PC-3 (cell line): ENCODE results near the gene ARF1. TPM values are rescaled to one million over a fixed set of nuclear protein-coding genes. Genes with fewer than 3 reads are reported as not detected.

Source experiments
- ATAC-seq: fragments of 200-7000 bp; cut with Tn5 transposase; 2 replicates; pipeline ENCODE4 v1.9.1; 2020; ENCODE audit warnings: mild to moderate bottlenecking, moderate library complexity
- BruUV-seq: library from RNA; stranded (reverse); fragments of 400-500 nt; replicated peaks from 2 replicates; lab custom pipeline; 2021; lab: Mats Ljungman, UMichigan
- CTCF ChIA-PET: fragments of 300-600 bp; sonication (Branson Sonifier 250); formaldehyde crosslinking; loops from one replicate; lab custom pipeline; 2022; ENCODE audit warnings: antibody characterized with exemption; lab: Charles Lee
- POLR2A ChIA-PET: fragments of 300-600 bp; sonication (Branson Sonifier 250); formaldehyde crosslinking; loops from one replicate; lab custom pipeline; 2022; ENCODE audit warnings: antibody characterized with exemption; ENCODE audit not compliant: unreplicated experiment; lab: Charles Lee
- DNase-seq: peaks from one replicate; pipeline ENCODE4 v3.0.0-alpha.2; 2015
- H2AFZ ChIP-seq: fragments of 300-600 bp; sonication (generic); 2 replicates; pipeline ENCODE4 v1.6.0; 2016; ENCODE audit warnings: antibody characterized with exemption, low read length
- H3F3A ChIP-seq: fragments of 300-600 bp; sonication (generic); one replicate; pipeline ENCODE4 v1.6.0; 2017; ENCODE audit warnings: antibody characterized with exemption, low read length, control low read depth, mild to moderate bottlenecking; ENCODE audit not compliant: unreplicated experiment
- H3K27ac ChIP-seq: fragments of 300-600 bp; sonication (generic); 2 replicates; pipeline ENCODE4 v1.5.1; 2016; ENCODE audit warnings: mild to moderate bottlenecking, low read length
- H3K27me3 ChIP-seq: fragments of 300-600 bp; sonication (generic); 2 replicates; pipeline ENCODE4 v1.6.1; 2016; ENCODE audit warnings: low read length, mixed read lengths
- H3K36me3 ChIP-seq: fragments of 300-600 bp; sonication (generic); 2 replicates; pipeline ENCODE4 v1.6.1; 2016; ENCODE audit warnings: low read depth, mixed run types, low read length, mixed read lengths
- H3K4me1 ChIP-seq: fragments of 300-600 bp; sonication (generic); 2 replicates; pipeline ENCODE4 v1.5.1; 2016; ENCODE audit warnings: low read length; ENCODE audit not compliant: insufficient read depth
- H3K4me2 ChIP-seq: fragments of 300-600 bp; sonication (generic); 2 replicates; pipeline ENCODE4 v1.6.0; 2016; ENCODE audit warnings: low read length
- H3K4me3 ChIP-seq: fragments of 300-600 bp; sonication (generic); 2 replicates; pipeline ENCODE4 v1.5.1; 2016; ENCODE audit warnings: mild to moderate bottlenecking, low read length, mixed read lengths
- H3K79me2 ChIP-seq: fragments of 300-600 bp; sonication (generic); 2 replicates; pipeline ENCODE4 v1.6.1; 2017; ENCODE audit warnings: low read length, mixed read lengths
- H3K9ac ChIP-seq: fragments of 300-600 bp; sonication (generic); 2 replicates; pipeline ENCODE4 v1.6.0; 2016; ENCODE audit warnings: mild to moderate bottlenecking, low read length
- H3K9me2 ChIP-seq: fragments of 300-600 bp; sonication (generic); replicated peaks from 2 replicates; pipeline ENCODE4 v1.6.1; 2016; ENCODE audit warnings: mixed run types, low read length, mixed read lengths
- H3K9me3 ChIP-seq: fragments of 300-600 bp; sonication (generic); 2 replicates; pipeline ENCODE4 v1.6.1; 2016; ENCODE audit warnings: low read length, mixed read lengths
- H4K20me1 ChIP-seq: fragments of 300-600 bp; sonication (generic); 2 replicates; pipeline ENCODE4 v1.6.1; 2016; ENCODE audit warnings: low read length, mixed read lengths
- CTCF ChIP-seq: fragments of 300-600 bp; sonication (generic); conservative IDR thresholded peaks from 2 replicates; pipeline ENCODE4 v1.5.1; 2017; ENCODE audit warnings: antibody characterized with exemption, low read depth, mild to moderate bottlenecking, low read length
- EZH2 ChIP-seq: fragments of 300-600 bp; sonication (generic); IDR thresholded peaks from one replicate; pipeline ENCODE4 v1.6.1; 2017; ENCODE audit warnings: antibody characterized with exemption, mild to moderate bottlenecking, low read length; ENCODE audit not compliant: unreplicated experiment
- EZH2phosphoT487 ChIP-seq: fragments of 300-600 bp; sonication (generic); IDR thresholded peaks from 2 replicates; pipeline ENCODE4 v1.6.1; 2018; ENCODE audit warnings: mild to moderate bottlenecking, antibody characterized with exemption, low read length, borderline replicate concordance
- intact Hi-C: fragments of 100-400 bp; cut with micrococcal nuclease; formaldehyde crosslinking; loops from 2 replicates; pipeline ENCODE4 v1.9.0; 2023
- total RNA-seq: library from RNA; depleted of rRNA; stranded (reverse); fragments of >200 nt; gene quantifications from 2 replicates; pipeline ENCODE4 v1.2.3, GENCODE V29; 2014

Gene ARF1
- total RNA-seq, 1 experiment from 2014 or later = 688 TPM

GRCh38 chr1:228097333-228098081 is 15.0 kb downstream of the ARF1 start:
- Histone ChIP-seq H3K79me2 (peaks cover 97% of the 10 kb centered on the region), H3F3A (peaks cover 14% of the 10 kb centered on the region), H4K20me1 (peaks cover 83% of the 10 kb centered on the region), H3K4me3 (no peak overlapping the region), H3K9me2 (no peaks in the 10 kb centered on the region), H3K9ac (no peak overlapping the region), H3K4me2 (no peak overlapping the region), H3K9me3 (no peaks in the 10 kb centered on the region), H3K27me3 (no peaks in the 10 kb centered on the region), H2AFZ (no peak overlapping the region), H3K36me3 (peaks cover 69% of the 10 kb centered on the region), H3K27ac (no peak overlapping the region), H3K4me1 (peaks cover 17% of the 10 kb centered on the region)
- intact Hi-C loops = no loop called here
- no peak for ATAC-seq
- no peak for DNase-seq
- no peak for TF ChIP-seq EZH2
- no peak for TF ChIP-seq CTCF
- no peak for TF ChIP-seq EZH2phosphoT487
- CTCF ChIA-PET = no interaction called here
- BruUV-seq = no TSS peak
- POLR2A ChIA-PET = no interaction called here

- H3K4me3 ChIP-seq = no peak overlapping the region
- no peak overlapping the region for H3K4me2 ChIP-seq
- POLR2A ChIA-PET = no interaction called here
- no peak for ATAC-seq
- H3K9ac ChIP-seq = no peak overlapping the region
- H3F3A ChIP-seq = peaks cover 14% of the 10 kb centered on the region
- TSS peak; percentile 65 for BruUV-seq
- no peak overlapping the region for H2AFZ ChIP-seq
- peaks cover 59% of the 10 kb centered on the region for H3K36me3 ChIP-seq
- no peaks in the 10 kb centered on the region for H3K9me2 ChIP-seq
- TF ChIP-seq CTCF = no peak
- TF ChIP-seq EZH2 = no peak
- TF ChIP-seq EZH2phosphoT487 = no peak
- intact Hi-C loops = no loop called here
- H4K20me1 ChIP-seq = peaks cover 73% of the 10 kb centered on the region
- CTCF ChIA-PET = interaction anchor here (2.0 kb wide), 1 partner anchor 99 kb away, joined by 4 read pairs; no protein-coding TSS in a partner anchor
- peaks cover 89% of the 10 kb centered on the region for H3K79me2 ChIP-seq
- H3K4me1 ChIP-seq = peaks cover 10% of the 10 kb centered on the region
- H3K27me3 ChIP-seq = no peaks in the 10 kb centered on the region
- H3K27ac ChIP-seq = no peak overlapping the region
- DNase-seq = no peak
- H3K9me3 ChIP-seq = no peaks in the 10 kb centered on the region
Observed at GRCh38 chr1:228098323-228098931, 15.9 kb downstream of the ARF1 start.
